PC-3 (cell line): ENCODE data around the gene SMYD3. TPM values are rescaled to one million over a fixed set of nuclear protein-coding genes. Genes with fewer than 3 reads are reported as not detected.

Experiments
- ATAC-seq: fragments of 200-7000 bp; cut with Tn5 transposase; 2 replicates; pipeline ENCODE4 v1.9.1; 2020; ENCODE audit warnings: mild to moderate bottlenecking, moderate library complexity
- BruUV-seq: library from RNA; stranded (reverse); fragments of 400-500 nt; replicated peaks from 2 replicates; lab custom pipeline; 2021; lab: Mats Ljungman, UMichigan
- CTCF ChIA-PET: fragments of 300-600 bp; sonication (Branson Sonifier 250); formaldehyde crosslinking; loops from one replicate; lab custom pipeline; 2022; ENCODE audit warnings: antibody characterized with exemption; lab: Charles Lee
- POLR2A ChIA-PET: fragments of 300-600 bp; sonication (Branson Sonifier 250); formaldehyde crosslinking; loops from one replicate; lab custom pipeline; 2022; ENCODE audit warnings: antibody characterized with exemption; ENCODE audit not compliant: unreplicated experiment; lab: Charles Lee
- DNase-seq: peaks from one replicate; pipeline ENCODE4 v3.0.0-alpha.2; 2015
- H2AFZ ChIP-seq: fragments of 300-600 bp; sonication (generic); 2 replicates; pipeline ENCODE4 v1.6.0; 2016; ENCODE audit warnings: antibody characterized with exemption, low read length
- H3F3A ChIP-seq: fragments of 300-600 bp; sonication (generic); one replicate; pipeline ENCODE4 v1.6.0; 2017; ENCODE audit warnings: antibody characterized with exemption, low read length, control low read depth, mild to moderate bottlenecking; ENCODE audit not compliant: unreplicated experiment
- H3K27ac ChIP-seq: fragments of 300-600 bp; sonication (generic); 2 replicates; pipeline ENCODE4 v1.5.1; 2016; ENCODE audit warnings: mild to moderate bottlenecking, low read length
- H3K27me3 ChIP-seq: fragments of 300-600 bp; sonication (generic); 2 replicates; pipeline ENCODE4 v1.6.1; 2016; ENCODE audit warnings: low read length, mixed read lengths
- H3K36me3 ChIP-seq: fragments of 300-600 bp; sonication (generic); 2 replicates; pipeline ENCODE4 v1.6.1; 2016; ENCODE audit warnings: low read depth, mixed run types, low read length, mixed read lengths
- H3K4me1 ChIP-seq: fragments of 300-600 bp; sonication (generic); 2 replicates; pipeline ENCODE4 v1.5.1; 2016; ENCODE audit warnings: low read length; ENCODE audit not compliant: insufficient read depth
- H3K4me2 ChIP-seq: fragments of 300-600 bp; sonication (generic); 2 replicates; pipeline ENCODE4 v1.6.0; 2016; ENCODE audit warnings: low read length
- H3K4me3 ChIP-seq: fragments of 300-600 bp; sonication (generic); 2 replicates; pipeline ENCODE4 v1.5.1; 2016; ENCODE audit warnings: mild to moderate bottlenecking, low read length, mixed read lengths
- H3K79me2 ChIP-seq: fragments of 300-600 bp; sonication (generic); 2 replicates; pipeline ENCODE4 v1.6.1; 2017; ENCODE audit warnings: low read length, mixed read lengths
- H3K9ac ChIP-seq: fragments of 300-600 bp; sonication (generic); 2 replicates; pipeline ENCODE4 v1.6.0; 2016; ENCODE audit warnings: mild to moderate bottlenecking, low read length
- H3K9me2 ChIP-seq: fragments of 300-600 bp; sonication (generic); replicated peaks from 2 replicates; pipeline ENCODE4 v1.6.1; 2016; ENCODE audit warnings: mixed run types, low read length, mixed read lengths
- H3K9me3 ChIP-seq: fragments of 300-600 bp; sonication (generic); 2 replicates; pipeline ENCODE4 v1.6.1; 2016; ENCODE audit warnings: low read length, mixed read lengths
- H4K20me1 ChIP-seq: fragments of 300-600 bp; sonication (generic); 2 replicates; pipeline ENCODE4 v1.6.1; 2016; ENCODE audit warnings: low read length, mixed read lengths
- EZH2 ChIP-seq: fragments of 300-600 bp; sonication (generic); IDR thresholded peaks from one replicate; pipeline ENCODE4 v1.6.1; 2017; ENCODE audit warnings: antibody characterized with exemption, mild to moderate bottlenecking, low read length; ENCODE audit not compliant: unreplicated experiment
- EZH2phosphoT487 ChIP-seq: fragments of 300-600 bp; sonication (generic); IDR thresholded peaks from 2 replicates; pipeline ENCODE4 v1.6.1; 2018; ENCODE audit warnings: mild to moderate bottlenecking, antibody characterized with exemption, low read length, borderline replicate concordance
- intact Hi-C: fragments of 100-400 bp; cut with micrococcal nuclease; formaldehyde crosslinking; loops from 2 replicates; pipeline ENCODE4 v1.9.0; 2023
- total RNA-seq: library from RNA; depleted of rRNA; stranded (reverse); fragments of >200 nt; gene quantifications from 2 replicates; pipeline ENCODE4 v1.2.3, GENCODE V29; 2014
- TF ChIP-seq, protein P1 (sequence below): fragments of 300-600 bp; sonication (generic); conservative IDR thresholded peaks from 2 replicates; pipeline ENCODE4 v1.5.1; 2017; ENCODE audit warnings: antibody characterized with exemption, low read depth, mild to moderate bottlenecking, low read length

Gene SMYD3
- total RNA-seq, 1 experiment from 2014 or later: 33.0 TPM

GRCh38 chr1:246004301-246004700, 502.8 kb downstream of the SMYD3 start:
- H3K79me2 ChIP-seq: no peaks in the 10 kb centered on the region
- H2AFZ ChIP-seq: no peak overlapping the region
- DNase-seq: no peak
- no peak overlapping the region for H3K9ac ChIP-seq
- H3K36me3 ChIP-seq: no peaks in the 10 kb centered on the region
- ChIA-PET POLR2A (no interaction called here), CTCF (no interaction called here)
- no TSS peak for BruUV-seq
- no peak overlapping the region for H3K4me2 ChIP-seq
- TF ChIP-seq EZH2phosphoT487 (no peak), EZH2 (no peak)
- TF ChIP-seq, protein P1, sequence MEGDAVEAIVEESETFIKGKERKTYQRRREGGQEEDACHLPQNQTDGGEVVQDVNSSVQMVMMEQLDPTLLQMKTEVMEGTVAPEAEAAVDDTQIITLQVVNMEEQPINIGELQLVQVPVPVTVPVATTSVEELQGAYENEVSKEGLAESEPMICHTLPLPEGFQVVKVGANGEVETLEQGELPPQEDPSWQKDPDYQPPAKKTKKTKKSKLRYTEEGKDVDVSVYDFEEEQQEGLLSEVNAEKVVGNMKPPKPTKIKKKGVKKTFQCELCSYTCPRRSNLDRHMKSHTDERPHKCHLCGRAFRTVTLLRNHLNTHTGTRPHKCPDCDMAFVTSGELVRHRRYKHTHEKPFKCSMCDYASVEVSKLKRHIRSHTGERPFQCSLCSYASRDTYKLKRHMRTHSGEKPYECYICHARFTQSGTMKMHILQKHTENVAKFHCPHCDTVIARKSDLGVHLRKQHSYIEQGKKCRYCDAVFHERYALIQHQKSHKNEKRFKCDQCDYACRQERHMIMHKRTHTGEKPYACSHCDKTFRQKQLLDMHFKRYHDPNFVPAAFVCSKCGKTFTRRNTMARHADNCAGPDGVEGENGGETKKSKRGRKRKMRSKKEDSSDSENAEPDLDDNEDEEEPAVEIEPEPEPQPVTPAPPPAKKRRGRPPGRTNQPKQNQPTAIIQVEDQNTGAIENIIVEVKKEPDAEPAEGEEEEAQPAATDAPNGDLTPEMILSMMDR: no peak
- H3K9me2 ChIP-seq: no peaks in the 10 kb centered on the region
- no peaks in the 10 kb centered on the region for H3K9me3 ChIP-seq
- H3F3A ChIP-seq: no peaks in the 10 kb centered on the region
- peaks cover 4% of the 10 kb centered on the region; the same call in 1 of the 2 replicates for H4K20me1 ChIP-seq
- ATAC-seq: no peak
- no peak overlapping the region for H3K27ac ChIP-seq
- no peak overlapping the region for H3K4me3 ChIP-seq
- H3K4me1 ChIP-seq: peaks cover 18% of the 10 kb centered on the region
- H3K27me3 ChIP-seq: no peaks in the 10 kb centered on the region
- intact Hi-C loops: loop anchor here (5.0 kb wide), 1 partner anchor 302 kb away; no protein-coding TSS in a partner anchor

GRCh38 chr1:246003442-246003730, 503.7 kb downstream of the SMYD3 start:
- ChIA-PET POLR2A (no interaction called here), CTCF (interaction anchor here (0.6 to 1.3 kb wide), 4 partner anchors 115 to 850 kb away, joined by 3 to 5 read pairs (median 4); no protein-coding TSS in a partner anchor)
- Histone ChIP-seq H4K20me1 (peaks cover 4% of the 10 kb centered on the region; the same call in 1 of the 2 replicates), H3K9ac (no peak overlapping the region), H3K4me2 (no peak overlapping the region), H3K36me3 (no peaks in the 10 kb centered on the region), H3K27me3 (no peaks in the 10 kb centered on the region), H3K4me3 (no peak overlapping the region), H3K9me2 (no peaks in the 10 kb centered on the region), H3K4me1 (peaks cover 19% of the 10 kb centered on the region), H3K9me3 (no peaks in the 10 kb centered on the region), H3F3A (no peaks in the 10 kb centered on the region), H3K79me2 (no peaks in the 10 kb centered on the region), H3K27ac (no peak overlapping the region), H2AFZ (no peak overlapping the region)
- no peak for TF ChIP-seq EZH2phosphoT487
- TF ChIP-seq, protein P1: no peak
- TF ChIP-seq EZH2: no peak
- ATAC-seq: no peak
- intact Hi-C loops: loop anchor here (1.0 to 5.0 kb wide), 6 partner anchors 114 to 924 kb away; no protein-coding TSS in a partner anchor
- no TSS peak for BruUV-seq
- no peak for DNase-seq

- peaks cover 24% of the 10 kb centered on the region for H3K4me1 ChIP-seq
- ATAC-seq (peak; percentile 58), DNase-seq (peak; percentile 94)
- H2AFZ ChIP-seq: no peak overlapping the region
- no peaks in the 10 kb centered on the region for H3K9me3 ChIP-seq
- BruUV-seq: no TSS peak
- H3K36me3 ChIP-seq: no peaks in the 10 kb centered on the region
- no peak for TF ChIP-seq EZH2phosphoT487
- TF ChIP-seq, protein P1: peak; percentile 97
- peaks cover 4% of the 10 kb centered on the region; the same call in 1 of the 2 replicates for H4K20me1 ChIP-seq
- no peak overlapping the region for H3K27ac ChIP-seq
- no peak overlapping the region for H3K9ac ChIP-seq
- no peaks in the 10 kb centered on the region for H3K79me2 ChIP-seq
- intact Hi-C loops: loop anchor here (1.0 to 5.0 kb wide), 6 partner anchors 114 to 924 kb away; no protein-coding TSS in a partner anchor
- H3K4me3 ChIP-seq: no peak overlapping the region
- no peak overlapping the region for H3K4me2 ChIP-seq
- H3F3A ChIP-seq: no peaks in the 10 kb centered on the region
- POLR2A ChIA-PET: no interaction called here
- CTCF ChIA-PET: interaction anchor here (0.6 to 1.3 kb wide), 4 partner anchors 114 to 850 kb away, joined by 3 to 5 read pairs (median 4); no protein-coding TSS in a partner anchor
- no peaks in the 10 kb centered on the region for H3K9me2 ChIP-seq
- H3K27me3 ChIP-seq: no peaks in the 10 kb centered on the region
These were observed 504.2 kb downstream of the SMYD3 start for GRCh38 chr1:246002725-246003441.
